GM18517 (cell line): ENCODE data around the gene ADIPOQ.
"Not testable (repeated sequence)": the region's sequence is repeated elsewhere in the genome, so short reads cannot be mapped to it uniquely, and the experiment has no call there.

ENCODE experiments used
- ATAC-seq: cut with Tn5 transposase; IDR thresholded peaks from one replicate; pipeline ENCODE4 v1.9.1; 2021; ENCODE audit warnings: mild to moderate bottlenecking, moderate library complexity; ENCODE audit not compliant: unreplicated experiment

Gene ADIPOQ

GRCh38 chr3:186901135-186901734, 58.7 kb downstream of the ADIPOQ start:
- ATAC-seq = no peak

GRCh38 chr3:186902154-186902553, 59.6 kb downstream of the ADIPOQ start:
- no peak for ATAC-seq

- no peak for ATAC-seq
Observed at GRCh38 chr3:186902713-186903112, 60.2 kb downstream of the ADIPOQ start.

GRCh38 chr3:186903676-186904075, 61.2 kb downstream of the ADIPOQ start:
- not testable (repeated sequence) for ATAC-seq

- not testable (repeated sequence) for ATAC-seq
Observed at GRCh38 chr3:186907075-186907474, 64.6 kb downstream of the ADIPOQ start.
